ES-I3 (cell line): ENCODE measurements around the gene TSPAN14.
"Not testable (repeated sequence)": the region's sequence is repeated elsewhere in the genome, so short reads cannot be mapped to it uniquely, and the experiment has no call there.

Experiments used
- H3K36me3 ChIP-seq: 2 replicates; pipeline ENCODE4 v1.6.1; 2013; ENCODE audit warnings: mild to moderate bottlenecking, low read length, control low read depth, moderate library complexity; ENCODE audit not compliant: insufficient read depth
- H3K4me1 ChIP-seq: 2 replicates; pipeline ENCODE4 v1.6.1; 2013; ENCODE audit warnings: mild to moderate bottlenecking, control low read depth, low read length; ENCODE audit not compliant: insufficient read depth
- H3K9ac ChIP-seq: 2 replicates; pipeline ENCODE4 v1.6.1; 2013; ENCODE audit warnings: low read depth, mild to moderate bottlenecking, low read length, moderate library complexity
- H3K9me3 ChIP-seq: 2 replicates; pipeline ENCODE4 v1.6.1; 2013; ENCODE audit warnings: mild to moderate bottlenecking, low read length, moderate library complexity; ENCODE audit not compliant: control insufficient read depth, insufficient read depth

The TSPAN14 gene

GRCh38 chr10:80475641-80476040 is 21.5 kb downstream of the TSPAN14 start:
- not testable (repeated sequence) for H3K36me3 ChIP-seq, H3K9ac ChIP-seq, H3K9me3 ChIP-seq
- peaks cover 36% of the 10 kb centered on the region for H3K4me1 ChIP-seq

DNA sequence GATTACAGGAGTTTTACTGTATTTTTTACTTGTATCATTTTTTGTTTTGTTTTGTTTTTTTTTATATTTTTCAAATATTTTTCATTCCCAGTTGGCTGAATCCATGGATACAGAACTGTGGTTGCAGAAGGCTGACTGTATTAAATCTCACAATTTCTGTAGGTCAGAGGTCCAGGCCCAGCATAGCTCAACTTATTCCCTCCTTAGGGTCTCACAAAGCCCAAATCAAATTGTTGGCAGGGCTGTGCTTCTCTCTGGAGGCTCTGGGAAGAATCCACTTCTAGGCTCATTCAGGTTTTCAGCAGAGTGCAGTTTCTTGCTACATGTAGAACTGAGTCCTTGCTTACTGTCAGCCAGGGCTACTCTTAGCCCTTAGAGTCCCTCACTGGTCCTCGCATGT is 22.6 kb downstream of the TSPAN14 start:
- peaks cover 30% of the 10 kb centered on the region for H3K4me1 ChIP-seq
- no peak overlapping the region for H3K9ac ChIP-seq
- H3K36me3 ChIP-seq, result no peaks in the 10 kb centered on the region
- no peaks in the 10 kb centered on the region; the same call in 1 of the 2 replicates for H3K9me3 ChIP-seq

- Histone ChIP-seq H3K9me3 (no peaks in the 10 kb centered on the region; the same call in 1 of the 2 replicates), H3K36me3 (no peaks in the 10 kb centered on the region), H3K9ac (no peak overlapping the region), H3K4me1 (peaks cover 20% of the 10 kb centered on the region; the same call in 1 of the 2 replicates)
Observed at GRCh38 chr10:80477813-80478212, 23.7 kb downstream of the TSPAN14 start.

DNA sequence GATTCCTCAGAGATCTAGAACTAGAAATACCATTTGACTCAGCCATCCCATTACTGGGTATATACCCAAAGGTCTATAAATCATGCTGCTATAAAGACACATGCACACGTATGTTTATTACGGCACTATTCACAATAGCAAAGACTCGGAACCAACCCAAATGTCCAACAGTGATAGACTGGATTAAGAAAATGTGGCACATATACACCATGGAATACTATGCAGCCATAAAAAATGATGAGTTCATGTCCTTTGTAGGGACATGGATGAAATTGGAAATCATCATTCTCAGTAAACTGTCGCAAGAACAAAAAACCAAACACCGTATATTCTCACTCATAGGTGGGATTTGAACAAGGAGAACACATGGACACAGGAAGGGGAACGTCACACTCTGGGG is 26.3 kb downstream of the TSPAN14 start:
- not testable (repeated sequence) for H3K9ac ChIP-seq, H3K36me3 ChIP-seq, H3K4me1 ChIP-seq, H3K9me3 ChIP-seq

DNA sequence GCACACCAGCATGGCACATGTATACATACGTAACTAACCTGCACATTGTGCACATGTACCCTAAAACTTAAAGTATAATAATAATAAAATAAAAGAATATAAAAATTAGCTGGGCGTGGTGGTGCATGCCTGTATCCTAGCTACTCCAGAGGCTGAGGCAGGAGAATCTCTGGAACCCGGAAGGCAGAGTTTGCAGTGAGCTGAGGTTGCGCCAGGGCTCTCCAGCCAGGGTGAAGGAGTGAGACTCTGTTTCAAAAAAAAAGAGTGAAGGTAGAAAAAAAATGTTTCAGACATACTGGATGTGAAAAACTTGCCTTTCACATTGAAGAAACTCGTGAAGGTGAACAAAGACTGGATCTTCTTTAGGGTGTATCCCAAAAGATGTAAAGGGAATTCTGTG is 26.7 kb downstream of the TSPAN14 start:
- H3K9me3 ChIP-seq, result no peaks in the 10 kb centered on the region; the same call in 1 of the 2 replicates
- H3K36me3 ChIP-seq, result no peaks in the 10 kb centered on the region
- peaks cover 13% of the 10 kb centered on the region; the same call in 1 of the 2 replicates for H3K4me1 ChIP-seq
- no peak overlapping the region for H3K9ac ChIP-seq

DNA sequence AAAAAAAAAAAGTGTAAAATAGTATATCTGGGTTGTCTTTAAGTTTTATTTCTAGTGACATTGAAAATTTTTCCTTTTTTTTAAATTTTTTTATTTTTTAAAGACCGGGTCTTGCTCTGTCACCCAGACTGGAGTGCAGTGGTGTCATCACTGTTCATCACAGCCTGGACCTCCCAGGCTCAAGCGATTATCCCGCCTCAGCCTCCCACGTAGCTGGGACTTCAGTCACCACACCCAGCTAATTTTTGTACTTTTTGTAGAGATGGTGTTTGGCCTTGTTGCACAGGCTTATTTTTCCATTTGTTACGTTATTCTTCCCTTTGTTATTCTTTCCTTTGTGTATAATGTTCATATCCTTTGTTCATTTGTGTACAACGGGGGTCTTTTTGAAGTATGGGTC is 30.1 kb downstream of the TSPAN14 start:
- Histone ChIP-seq H3K36me3 (no peaks in the 10 kb centered on the region), H3K4me1 (peaks cover 31% of the 10 kb centered on the region; the same call in 1 of the 2 replicates), H3K9ac (no peak overlapping the region), H3K9me3 (no peaks in the 10 kb centered on the region)

DNA sequence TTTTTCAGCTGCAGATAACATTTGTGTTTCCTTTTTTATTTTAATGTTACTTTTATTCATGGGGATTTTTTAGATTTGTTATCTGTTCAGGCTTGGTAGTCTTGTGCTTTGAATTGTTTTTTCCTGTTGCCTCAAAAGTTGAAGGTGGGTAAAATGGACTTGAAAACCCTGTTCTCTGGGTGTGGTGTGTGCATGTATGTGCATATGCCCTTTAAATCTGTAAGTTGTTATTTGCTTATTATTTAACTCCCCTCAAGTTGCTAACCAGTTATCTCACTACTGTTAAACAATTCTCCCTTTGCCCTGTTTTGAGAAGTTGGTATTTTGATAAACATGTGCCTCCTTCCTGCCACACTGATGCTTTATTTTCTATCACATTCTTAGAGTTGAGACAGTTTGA is 30.6 kb downstream of the TSPAN14 start:
- Histone ChIP-seq H3K4me1 (peaks cover 31% of the 10 kb centered on the region; the same call in 1 of the 2 replicates), H3K36me3 (no peaks in the 10 kb centered on the region), H3K9ac (no peak overlapping the region), H3K9me3 (no peaks in the 10 kb centered on the region)

GRCh38 chr10:80485076-80485945 is 31.2 kb downstream of the TSPAN14 start:
- Histone ChIP-seq H3K4me1 (peaks cover 31% of the 10 kb centered on the region; the same call in 1 of the 2 replicates), H3K36me3 (peaks cover under 1% of the 10 kb centered on the region; the same call in 1 of the 2 replicates), H3K9ac (no peak overlapping the region), H3K9me3 (no peaks in the 10 kb centered on the region)

DNA sequence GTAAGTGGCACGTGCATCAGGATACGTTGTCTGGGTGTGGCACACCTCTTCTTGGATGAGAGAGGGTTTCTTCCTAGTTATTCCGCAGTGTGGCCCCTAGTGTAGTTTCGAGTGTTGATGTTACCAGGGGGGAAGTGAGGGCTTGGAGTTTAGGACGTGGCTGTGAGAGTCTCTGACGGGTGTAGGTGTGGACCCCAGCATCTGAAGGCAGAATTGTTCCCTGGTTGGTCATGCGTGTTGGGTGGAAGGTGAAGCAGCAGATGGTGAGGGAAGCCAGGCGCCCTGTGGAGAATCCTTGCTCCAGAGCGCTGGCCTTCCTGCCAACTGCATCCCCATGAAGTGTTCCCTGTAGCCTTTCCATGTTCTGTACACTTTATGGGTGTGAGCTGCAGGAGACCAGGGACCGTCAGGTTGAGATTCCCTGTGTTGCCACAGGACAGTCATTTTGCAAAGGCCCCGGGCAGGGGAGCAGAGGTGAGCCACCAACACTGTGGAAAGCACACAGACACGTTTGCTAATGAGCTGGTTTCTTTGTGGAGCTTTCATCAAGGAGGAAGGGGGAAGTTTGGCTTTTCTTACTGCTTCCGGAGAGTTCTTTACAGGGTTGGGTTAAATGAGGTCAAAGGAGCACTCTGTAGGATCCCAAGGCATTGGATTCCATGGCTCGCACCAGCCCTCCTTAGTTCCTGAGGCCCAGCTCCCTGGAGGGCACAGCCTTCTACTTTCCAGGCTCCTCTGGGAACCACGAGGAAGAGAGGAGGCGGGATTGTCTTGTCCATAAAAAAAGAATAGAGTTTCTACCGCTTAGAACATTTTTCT is 32.0 kb downstream of the TSPAN14 start:
- Histone ChIP-seq H3K4me1 (peaks cover 31% of the 10 kb centered on the region; the same call in 1 of the 2 replicates), H3K36me3 (peaks cover 4% of the 10 kb centered on the region), H3K9ac (no peak overlapping the region), H3K9me3 (no peaks in the 10 kb centered on the region)

- no peaks in the 10 kb centered on the region for H3K9me3 ChIP-seq
- H3K4me1 ChIP-seq, result peaks cover 31% of the 10 kb centered on the region; the same call in 1 of the 2 replicates
- H3K9ac ChIP-seq, result no peak overlapping the region
- peaks cover 4% of the 10 kb centered on the region for H3K36me3 ChIP-seq
Observed at GRCh38 chr10:80486785-80487420, 32.8 kb downstream of the TSPAN14 start.

- no peaks in the 10 kb centered on the region for H3K9me3 ChIP-seq
- peaks cover 4% of the 10 kb centered on the region for H3K36me3 ChIP-seq
- no peak overlapping the region for H3K9ac ChIP-seq
- H3K4me1 ChIP-seq, result peaks cover 31% of the 10 kb centered on the region; the same call in 1 of the 2 replicates
Observed at GRCh38 chr10:80487421-80487785, 33.3 kb downstream of the TSPAN14 start.

DNA sequence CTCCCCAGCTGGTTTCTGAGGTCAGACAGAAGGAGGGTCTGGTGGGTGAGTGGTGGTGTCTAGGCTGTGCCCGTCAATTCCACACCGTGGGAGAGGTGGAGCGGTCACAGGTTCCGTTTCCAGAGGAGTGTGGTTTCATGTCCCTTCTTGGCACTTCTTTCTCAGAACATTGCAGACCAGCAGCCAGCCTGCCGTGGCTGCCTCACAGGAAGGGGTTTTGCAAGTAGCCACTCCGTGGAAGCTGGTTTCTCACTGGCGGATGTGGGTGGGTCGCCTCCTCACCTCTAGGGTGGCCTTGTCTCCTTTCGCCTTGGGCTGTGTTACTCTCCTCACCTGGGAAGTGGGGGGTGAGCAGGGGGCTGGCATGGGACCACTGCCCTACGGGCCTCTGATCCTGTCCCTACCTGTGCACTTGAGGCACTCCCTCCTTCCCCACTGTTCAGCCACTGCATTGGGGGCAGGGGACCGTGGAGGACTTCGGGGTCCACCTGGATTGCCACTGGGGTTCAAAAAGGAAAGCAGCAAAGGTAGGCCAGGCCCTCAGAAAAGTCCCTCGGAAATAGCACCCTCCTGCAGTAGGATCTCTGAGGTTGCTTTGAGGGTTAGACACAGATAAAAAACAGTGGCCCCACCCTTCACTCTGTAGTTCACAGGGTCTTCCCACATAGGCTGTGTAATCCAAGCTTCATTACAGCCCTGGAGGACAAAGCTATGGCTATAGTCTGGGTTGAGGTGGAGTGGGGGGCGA is 33.9 kb downstream of the TSPAN14 start:
- H3K9me3 ChIP-seq, result no peaks in the 10 kb centered on the region
- H3K36me3 ChIP-seq, result peaks cover 4% of the 10 kb centered on the region
- H3K4me1 ChIP-seq, result peaks cover 31% of the 10 kb centered on the region; the same call in 1 of the 2 replicates
- no peak overlapping the region for H3K9ac ChIP-seq

GRCh38 chr10:80488539-80489066 is 34.5 kb downstream of the TSPAN14 start:
- Histone ChIP-seq H3K36me3 (peaks cover 4% of the 10 kb centered on the region), H3K9me3 (no peaks in the 10 kb centered on the region), H3K4me1 (peaks cover 31% of the 10 kb centered on the region; the same call in 1 of the 2 replicates), H3K9ac (no peak overlapping the region)
